GM23338 (cell line): ENCODE results near the gene TMEM30A. TPM values are rescaled to one million over a fixed set of nuclear protein-coding genes. Genes with fewer than 3 reads are reported as not detected.

Experiments used
- ATAC-seq: fragments of 200-7000 bp; cut with Tn5 transposase; 3 replicates; pipeline ENCODE4 v1.9.1; 2020
- DNase-seq: peaks from one replicate; pipeline ENCODE4 v3.0.0-alpha.2; 2015; ENCODE audit warnings: low spot score
- H2AFZ ChIP-seq: fragments of 200-600 bp; sonication (generic); 2 replicates; pipeline ENCODE4 v1.8.0; 2016; ENCODE audit warnings: antibody characterized with exemption, mild to moderate bottlenecking, moderate library complexity
- H3F3A ChIP-seq: fragments of 200-600 bp; sonication (generic); replicated peaks from 2 replicates; pipeline ENCODE4 v1.8.0; 2017; ENCODE audit warnings: antibody characterized with exemption, mixed run types, low read depth
- H3K27ac ChIP-seq: fragments of 200-600 bp; sonication (generic); 2 replicates; pipeline ENCODE4 v1.6.1; 2016; ENCODE audit warnings: low read depth
- H3K27me3 ChIP-seq: fragments of 200-600 bp; sonication (generic); 2 replicates; pipeline ENCODE4 v1.8.0; 2016; ENCODE audit warnings: mild to moderate bottlenecking, mixed run types, moderate library complexity; ENCODE audit not compliant: insufficient read depth
- H3K36me3 ChIP-seq: fragments of 200-600 bp; sonication (generic); 2 replicates; pipeline ENCODE4 v1.8.0; 2016; ENCODE audit warnings: mild to moderate bottlenecking; ENCODE audit not compliant: insufficient read depth
- H3K4me1 ChIP-seq: fragments of 200-600 bp; sonication (generic); 2 replicates; pipeline ENCODE4 v1.8.0; 2016; ENCODE audit warnings: mild to moderate bottlenecking, moderate library complexity; ENCODE audit not compliant: insufficient read depth
- H3K4me2 ChIP-seq: fragments of 200-600 bp; sonication (generic); 2 replicates; pipeline ENCODE4 v1.7.1; 2017; ENCODE audit warnings: mixed run types
- H3K4me3 ChIP-seq: fragments of 200-600 bp; sonication (generic); 2 replicates; pipeline ENCODE4 v1.6.1; 2016; ENCODE audit warnings: mixed run types
- H3K79me2 ChIP-seq: fragments of 200-600 bp; sonication (generic); replicated peaks from 2 replicates; pipeline ENCODE4 v1.8.0; 2017; ENCODE audit warnings: mild to moderate bottlenecking; ENCODE audit not compliant: insufficient read depth
- H3K9me2 ChIP-seq: fragments of 200-600 bp; sonication (generic); 2 replicates; pipeline ENCODE4 v1.8.0; 2017; ENCODE audit not compliant: insufficient read depth
- H4K20me1 ChIP-seq: fragments of 200-600 bp; sonication (generic); replicated peaks from 2 replicates; pipeline ENCODE4 v1.8.0; 2017; ENCODE audit warnings: mild to moderate bottlenecking; ENCODE audit not compliant: insufficient read depth
- H3K27ac Mint-ChIP-seq: 2 replicates; pipeline ENCODE4 v1.8.0; 2020; ENCODE audit warnings: inconsistent platforms, mild to moderate bottlenecking, moderate library complexity, mixed read lengths
- H3K27me3 Mint-ChIP-seq: 3 replicates; pipeline ENCODE4 v1.8.0; 2022; ENCODE audit warnings: low read depth, mild to moderate bottlenecking, moderate library complexity, mixed read lengths, inconsistent platforms; ENCODE audit not compliant: insufficient read depth, poor library complexity
- H3K36me3 Mint-ChIP-seq: 3 replicates; pipeline ENCODE4 v1.8.0; 2021; ENCODE audit warnings: low read depth, mild to moderate bottlenecking, inconsistent platforms, moderate library complexity, mixed read lengths
- H3K4me1 Mint-ChIP-seq: 3 replicates; pipeline ENCODE4 v1.8.0; 2020; ENCODE audit warnings: mild to moderate bottlenecking, inconsistent platforms, mixed read lengths
- H3K4me3 Mint-ChIP-seq: 3 replicates; pipeline ENCODE4 v1.8.0; 2021; ENCODE audit warnings: moderate library complexity, mild to moderate bottlenecking, inconsistent platforms, mixed read lengths
- H3K9me3 Mint-ChIP-seq: 3 replicates; pipeline ENCODE4 v1.8.0; 2020; ENCODE audit warnings: moderate library complexity, mild to moderate bottlenecking, inconsistent platforms, mixed read lengths
- CREB1 ChIP-seq: fragments of 250-450 bp; sonication (Bioruptor Pico); IDR thresholded peaks from 2 replicates; pipeline ENCODE4 v1.5.0; 2020; ENCODE audit warnings: low read depth, mild to moderate bottlenecking, moderate library complexity
- ETS1 ChIP-seq: IDR thresholded peaks from 2 replicates; pipeline ENCODE4 v1.6.1; 2016; ENCODE audit warnings: antibody characterized with exemption
- EZH2 ChIP-seq: fragments of 200-600 bp; sonication (generic); IDR thresholded peaks from one replicate; pipeline ENCODE4 v1.8.0; 2017; ENCODE audit warnings: antibody characterized with exemption, mild to moderate bottlenecking, low read depth; ENCODE audit not compliant: unreplicated experiment
- EZH2phosphoT487 ChIP-seq: fragments of 200-600 bp; sonication (generic); IDR thresholded peaks from one replicate; pipeline ENCODE4 v1.8.1; 2018; ENCODE audit warnings: antibody characterized with exemption; ENCODE audit not compliant: unreplicated experiment
- NANOG ChIP-seq: IDR thresholded peaks from 2 replicates; pipeline ENCODE4 v1.6.1; 2016; ENCODE audit warnings: antibody characterized with exemption, borderline replicate concordance
- REST ChIP-seq: IDR thresholded peaks from one replicate; pipeline ENCODE4 v1.6.1; 2018; ENCODE audit warnings: antibody characterized with exemption; ENCODE audit not compliant: unreplicated experiment
- STAT1 ChIP-seq: IDR thresholded peaks from one replicate; pipeline ENCODE4 v1.6.1; 2016; ENCODE audit warnings: antibody characterized with exemption; ENCODE audit not compliant: unreplicated experiment
- ZNF114 ChIP-seq: fragments of 250-450 bp; sonication (Bioruptor Pico); IDR thresholded peaks from 2 replicates; pipeline ENCODE4 v1.5.0; 2020; ENCODE audit warnings: mild to moderate bottlenecking, moderate library complexity
- ZNF331 ChIP-seq: fragments of 250-450 bp; sonication (Bioruptor Pico); IDR thresholded peaks from 2 replicates; pipeline ENCODE4 v1.5.0; 2020; ENCODE audit warnings: low read depth, mild to moderate bottlenecking, moderate library complexity
- polyA plus RNA-seq: library from polyadenylated mRNA; unstranded; fragments of >200 nt; fragmentation: Nextera tagmentation; extraction: Ambion mirVana; gene quantifications from 2 replicates; pipeline ENCODE4 v1.2.1, GENCODE V29; 2016
- total RNA-seq: library from RNA; depleted of rRNA; stranded (reverse); fragments of >200 nt; shearing (Covaris generic); gene quantifications from 2 replicates; pipeline ENCODE4 v1.2.3, GENCODE V29; 2014
- TF ChIP-seq, protein P1 (sequence below), 2 experiments: fragments of 200-600 bp in 1 of 2; sonication (generic) in 1 of 2; conservative IDR thresholded peaks; 2 replicates each; pipeline versions ENCODE4 v1.5.1 to v1.6.1; 2016 to 2017; ENCODE audit warnings: antibody characterized with exemption in 2 of 2, low read depth in 2 of 2, mild to moderate bottlenecking in 2 of 2, moderate library complexity in 1 of 2

TMEM30A gene
- total and polyA plus RNA-seq, 2 experiments from 2014 or later, result 61.7 to 99.9 TPM

- Mint-ChIP-seq H3K4me1 (peaks cover 26% of the 10 kb centered on the region), H3K36me3 (no peaks in the 10 kb centered on the region), H3K4me3 (no peak overlapping the region), H3K27ac (no peak overlapping the region), H3K27me3 (peaks cover 3% of the 10 kb centered on the region), H3K9me3 (no peaks in the 10 kb centered on the region)
- TF ChIP-seq EZH2phosphoT487 (no peak), ZNF331 (CRISPR knock-in tag) (no peak), ZNF114 (CRISPR knock-in tag) (no peak), EZH2 (no peak), CREB1 (CRISPR knock-in tag) (no peak), STAT1 (no peak), ETS1 (no peak), REST (no peak), NANOG (no peak)
- TF ChIP-seq, protein P1, sequence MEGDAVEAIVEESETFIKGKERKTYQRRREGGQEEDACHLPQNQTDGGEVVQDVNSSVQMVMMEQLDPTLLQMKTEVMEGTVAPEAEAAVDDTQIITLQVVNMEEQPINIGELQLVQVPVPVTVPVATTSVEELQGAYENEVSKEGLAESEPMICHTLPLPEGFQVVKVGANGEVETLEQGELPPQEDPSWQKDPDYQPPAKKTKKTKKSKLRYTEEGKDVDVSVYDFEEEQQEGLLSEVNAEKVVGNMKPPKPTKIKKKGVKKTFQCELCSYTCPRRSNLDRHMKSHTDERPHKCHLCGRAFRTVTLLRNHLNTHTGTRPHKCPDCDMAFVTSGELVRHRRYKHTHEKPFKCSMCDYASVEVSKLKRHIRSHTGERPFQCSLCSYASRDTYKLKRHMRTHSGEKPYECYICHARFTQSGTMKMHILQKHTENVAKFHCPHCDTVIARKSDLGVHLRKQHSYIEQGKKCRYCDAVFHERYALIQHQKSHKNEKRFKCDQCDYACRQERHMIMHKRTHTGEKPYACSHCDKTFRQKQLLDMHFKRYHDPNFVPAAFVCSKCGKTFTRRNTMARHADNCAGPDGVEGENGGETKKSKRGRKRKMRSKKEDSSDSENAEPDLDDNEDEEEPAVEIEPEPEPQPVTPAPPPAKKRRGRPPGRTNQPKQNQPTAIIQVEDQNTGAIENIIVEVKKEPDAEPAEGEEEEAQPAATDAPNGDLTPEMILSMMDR (conservative IDR thresholded peaks at IDR 0.05; ENCODE audit: low read depth in 2 of 2), result no peak
- H2AFZ ChIP-seq, result no peak overlapping the region
- no peaks in the 10 kb centered on the region for H3K27me3 ChIP-seq
- peaks cover 30% of the 10 kb centered on the region for H3K4me1 ChIP-seq
- H4K20me1 ChIP-seq, result no peaks in the 10 kb centered on the region
- no peaks in the 10 kb centered on the region for H3K79me2 ChIP-seq
- H3K4me3 ChIP-seq, result no peak overlapping the region
- H3F3A ChIP-seq, result no peaks in the 10 kb centered on the region; the same call in 1 of the 2 replicates
- ATAC-seq (no peak), DNase-seq (no peak)
- no peaks in the 10 kb centered on the region for H3K36me3 ChIP-seq
- H3K4me2 ChIP-seq, result no peak overlapping the region
- H3K27ac ChIP-seq, result no peak overlapping the region
- H3K9me2 ChIP-seq, result peaks cover 7% of the 10 kb centered on the region; the same call in 1 of the 2 replicates
These were observed 69.3 kb downstream of the TMEM30A start for GRCh38 chr6:75215291-75215690.
